DND-41 (cell line): ENCODE measurements around the gene ATPAF1.

Experiments used
- EZH2 ChIP-seq: IDR thresholded peaks from 3 replicates; pipeline ENCODE4 v1.6.1; 2012; ENCODE audit warnings: borderline replicate concordance, low read depth, mild to moderate bottlenecking, moderate library complexity, low read length, inconsistent platforms; ENCODE audit not compliant: severe bottlenecking
- TF ChIP-seq, protein P1 (sequence below): IDR thresholded peaks from 2 replicates; pipeline ENCODE4 v1.5.1; 2012; ENCODE audit warnings: borderline replicate concordance, low read length, moderate library complexity, mild to moderate bottlenecking; ENCODE audit not compliant: poor library complexity, severe bottlenecking; ENCODE audit errors: extremely low read depth

DNA sequence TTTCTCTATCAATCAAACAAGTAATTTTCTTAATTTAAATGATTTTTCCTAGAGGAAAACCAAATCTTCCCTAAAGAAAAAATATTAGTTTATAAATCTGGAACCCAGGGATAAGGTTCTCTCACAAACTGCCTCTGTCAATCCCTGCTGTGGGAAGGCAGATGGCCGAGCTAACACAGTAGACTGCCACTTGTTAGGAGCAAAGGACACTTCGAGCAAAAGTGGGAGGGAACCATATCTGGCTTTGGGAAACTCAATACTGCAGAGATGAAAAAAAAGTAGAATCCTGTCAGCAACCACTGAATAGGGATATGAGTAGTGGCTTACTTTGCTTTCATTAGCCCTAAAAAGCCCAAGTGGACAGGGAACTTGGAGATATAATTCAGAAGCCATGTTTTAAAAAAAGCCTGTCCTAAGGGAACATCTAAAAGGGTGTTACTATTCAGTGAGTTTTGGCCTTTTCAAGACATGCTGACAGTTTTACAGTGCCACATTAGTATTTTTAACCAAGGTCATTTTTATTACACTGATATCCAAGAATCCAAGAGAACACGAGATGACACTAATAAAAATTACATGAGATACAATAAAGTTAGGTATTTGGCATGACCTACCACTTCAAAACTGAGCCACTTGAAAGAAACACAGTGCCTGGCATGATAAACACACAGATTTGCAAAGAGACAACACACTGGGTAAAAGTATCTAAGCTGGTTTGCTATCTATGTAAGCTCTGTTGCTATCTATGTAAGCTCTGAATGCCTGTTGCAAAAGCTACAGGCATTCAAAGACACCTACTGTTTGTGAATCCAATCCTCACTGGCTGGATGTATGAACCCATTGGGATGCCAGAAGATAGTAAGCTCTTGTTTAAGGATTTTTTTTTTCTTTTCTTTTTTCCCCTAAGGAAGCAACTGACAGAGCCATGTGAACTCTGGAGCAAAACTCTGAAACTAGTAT is 24.9 kb upstream of the ATPAF1 start:
- TF ChIP-seq, protein P1, sequence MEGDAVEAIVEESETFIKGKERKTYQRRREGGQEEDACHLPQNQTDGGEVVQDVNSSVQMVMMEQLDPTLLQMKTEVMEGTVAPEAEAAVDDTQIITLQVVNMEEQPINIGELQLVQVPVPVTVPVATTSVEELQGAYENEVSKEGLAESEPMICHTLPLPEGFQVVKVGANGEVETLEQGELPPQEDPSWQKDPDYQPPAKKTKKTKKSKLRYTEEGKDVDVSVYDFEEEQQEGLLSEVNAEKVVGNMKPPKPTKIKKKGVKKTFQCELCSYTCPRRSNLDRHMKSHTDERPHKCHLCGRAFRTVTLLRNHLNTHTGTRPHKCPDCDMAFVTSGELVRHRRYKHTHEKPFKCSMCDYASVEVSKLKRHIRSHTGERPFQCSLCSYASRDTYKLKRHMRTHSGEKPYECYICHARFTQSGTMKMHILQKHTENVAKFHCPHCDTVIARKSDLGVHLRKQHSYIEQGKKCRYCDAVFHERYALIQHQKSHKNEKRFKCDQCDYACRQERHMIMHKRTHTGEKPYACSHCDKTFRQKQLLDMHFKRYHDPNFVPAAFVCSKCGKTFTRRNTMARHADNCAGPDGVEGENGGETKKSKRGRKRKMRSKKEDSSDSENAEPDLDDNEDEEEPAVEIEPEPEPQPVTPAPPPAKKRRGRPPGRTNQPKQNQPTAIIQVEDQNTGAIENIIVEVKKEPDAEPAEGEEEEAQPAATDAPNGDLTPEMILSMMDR = no peak
- TF ChIP-seq EZH2 = no peak
